Neural progenitor cell (in vitro differentiated cells): Measurements from ENCODE around the gene ESPNL. TPM values are rescaled to one million over a fixed set of nuclear protein-coding genes. Genes with fewer than 3 reads are reported as not detected.
A peak's percentile ranks its signal among the peaks of the same experiment; 100 is the strongest.

Experiments used
- DNase-seq: peaks from one replicate; pipeline ENCODE4 v3.0.0-alpha.2; 2016; ENCODE audit warnings: low spot score
- H2AFZ ChIP-seq: fragments of 200-600 bp; sonication (generic); replicated peaks from 2 replicates; pipeline ENCODE4 v1.6.1; 2016; ENCODE audit warnings: antibody characterized with exemption
- H3F3A ChIP-seq: fragments of 200-600 bp; sonication (generic); 2 replicates; pipeline ENCODE4 v1.6.1; 2016; ENCODE audit warnings: antibody characterized with exemption, low read depth
- H3K27ac ChIP-seq: fragments of 200-600 bp; sonication (generic); 2 replicates; pipeline ENCODE4 v1.5.1; 2016; ENCODE audit warnings: mild to moderate bottlenecking
- H3K27me3 ChIP-seq: fragments of 200-600 bp; sonication (generic); 2 replicates; pipeline ENCODE4 v1.6.1; 2016; ENCODE audit warnings: mild to moderate bottlenecking, moderate library complexity
- H3K36me3 ChIP-seq: fragments of 200-600 bp; sonication (generic); 2 replicates; pipeline ENCODE4 v1.5.1; 2016
- H3K4me1 ChIP-seq: fragments of 200-600 bp; sonication (generic); 2 replicates; pipeline ENCODE4 v1.6.1; 2016; ENCODE audit warnings: mixed run types
- H3K4me2 ChIP-seq: fragments of 200-600 bp; sonication (generic); 2 replicates; pipeline ENCODE4 v1.6.1; 2016
- H3K4me3 ChIP-seq: fragments of 200-600 bp; sonication (generic); 2 replicates; pipeline ENCODE4 v1.5.1; 2016
- H3K79me2 ChIP-seq: fragments of 200-600 bp; sonication (generic); 2 replicates; pipeline ENCODE4 v1.6.1; 2016; ENCODE audit warnings: low read depth
- H3K9ac ChIP-seq: fragments of 200-600 bp; sonication (generic); 2 replicates; pipeline ENCODE4 v1.6.1; 2016
- H3K9me3 ChIP-seq: fragments of 200-600 bp; sonication (generic); 2 replicates; pipeline ENCODE4 v1.5.1; 2016; ENCODE audit warnings: low read depth
- H4K20me1 ChIP-seq: fragments of 200-600 bp; sonication (generic); 2 replicates; pipeline ENCODE4 v1.6.1; 2016; ENCODE audit warnings: low read depth
- H3K27ac Mint-ChIP-seq: 3 replicates; pipeline ENCODE4 v1.8.0; 2021; ENCODE audit warnings: mixed read lengths
- H3K27me3 Mint-ChIP-seq: 2 replicates; pipeline ENCODE4 v1.8.0; 2022; ENCODE audit warnings: low read depth, mild to moderate bottlenecking, inconsistent platforms, moderate library complexity, mixed read lengths; ENCODE audit not compliant: insufficient read depth
- H3K36me3 Mint-ChIP-seq: 3 replicates; pipeline ENCODE4 v1.8.0; 2021; ENCODE audit warnings: mixed read lengths
- H3K4me1 Mint-ChIP-seq: 3 replicates; pipeline ENCODE4 v1.8.0; 2021; ENCODE audit warnings: mixed read lengths
- H3K4me3 Mint-ChIP-seq: 3 replicates; pipeline ENCODE4 v1.8.0; 2021; ENCODE audit warnings: mild to moderate bottlenecking, moderate library complexity, mixed read lengths
- H3K9me3 Mint-ChIP-seq: 3 replicates; pipeline ENCODE4 v1.8.0; 2020; ENCODE audit warnings: mixed read lengths
- EZH2 ChIP-seq: fragments of 200-600 bp; sonication (generic); IDR thresholded peaks from 2 replicates; pipeline ENCODE4 v1.6.1; 2017; ENCODE audit warnings: antibody characterized with exemption, mild to moderate bottlenecking, moderate library complexity
- EZH2phosphoT487 ChIP-seq: fragments of 200-600 bp; sonication (generic); IDR thresholded peaks from 2 replicates; pipeline ENCODE4 v1.6.1; 2017; ENCODE audit warnings: antibody characterized with exemption
- total RNA-seq: library from RNA; depleted of rRNA; stranded (reverse); fragments of >200 nt; gene quantifications from 2 replicates; pipeline ENCODE4 v1.2.3, GENCODE V29; 2015; ENCODE audit warnings: low replicate concordance
- TF ChIP-seq, protein P1 (sequence below): fragments of 200-600 bp; sonication (generic); IDR thresholded peaks from 2 replicates; pipeline ENCODE4 v1.5.1; 2017; ENCODE audit warnings: antibody characterized with exemption, mild to moderate bottlenecking

The ESPNL gene
- total RNA-seq, 1 donor from 2014 or later: 0.58 TPM

DNA sequence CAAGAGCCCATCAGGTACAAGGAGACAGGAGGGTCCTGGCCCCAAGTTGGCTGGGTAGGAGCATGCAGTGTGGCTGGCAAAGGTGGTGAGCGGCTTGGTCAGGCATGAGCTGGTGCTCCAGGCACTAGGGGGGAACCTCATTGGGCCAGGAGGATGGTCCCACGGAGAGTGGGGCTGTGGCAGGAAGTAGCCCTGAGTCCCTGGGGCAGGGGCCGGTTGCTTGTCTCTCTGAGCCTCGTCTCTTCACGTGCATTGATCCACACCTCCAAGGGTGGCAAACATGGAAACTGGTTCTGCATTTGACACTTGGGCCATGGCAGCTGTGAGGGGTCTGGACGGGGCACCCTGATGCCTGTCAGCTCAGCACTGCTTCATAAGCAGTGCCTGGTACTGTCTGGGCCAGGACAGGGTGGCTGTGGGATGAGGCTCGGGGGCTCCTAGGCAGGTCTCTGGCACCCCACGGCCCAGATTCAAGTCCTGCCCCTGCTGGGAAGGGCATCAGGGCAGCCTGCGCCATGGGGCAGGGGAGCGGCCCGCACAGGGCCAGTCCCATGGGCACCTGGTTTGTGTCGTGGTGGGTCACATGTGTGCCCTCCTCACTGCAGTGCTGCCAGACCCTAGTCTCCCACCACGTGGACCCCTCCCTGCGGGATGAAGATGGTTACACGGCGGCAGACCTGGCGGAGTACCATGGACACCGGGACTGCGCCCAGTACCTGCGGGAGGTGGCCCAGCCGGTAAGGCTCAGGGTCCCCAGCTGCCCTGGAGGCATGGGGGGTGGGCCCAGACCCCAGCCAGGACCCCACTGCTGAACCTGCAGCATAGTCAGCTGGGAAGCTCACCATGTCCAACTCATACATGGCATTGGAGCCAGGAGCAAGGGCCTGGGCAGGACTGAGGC lies 16.4 kb downstream of the ESPNL start:
- no peak for DNase-seq
- Histone ChIP-seq H3K9me3 (peaks cover 10% of the 10 kb centered on the region), H3F3A (no peaks in the 10 kb centered on the region), H3K27me3 (peaks cover 14% of the 10 kb centered on the region), H4K20me1 (no peaks in the 10 kb centered on the region), H3K9ac (no peak overlapping the region), H3K79me2 (no peaks in the 10 kb centered on the region), H3K4me3 (no peak overlapping the region), H2AFZ (no peak overlapping the region), H3K4me1 (peaks cover 7% of the 10 kb centered on the region), H3K4me2 (no peak overlapping the region), H3K27ac (no peak overlapping the region), H3K36me3 (no peaks in the 10 kb centered on the region)
- Mint-ChIP-seq H3K36me3 (no peaks in the 10 kb centered on the region), H3K9me3 (peaks cover 21% of the 10 kb centered on the region), H3K4me1 (no peaks in the 10 kb centered on the region), H3K4me3 (no peak overlapping the region), H3K27me3 (peaks cover 13% of the 10 kb centered on the region), H3K27ac (no peak overlapping the region)
- TF ChIP-seq, protein P1, sequence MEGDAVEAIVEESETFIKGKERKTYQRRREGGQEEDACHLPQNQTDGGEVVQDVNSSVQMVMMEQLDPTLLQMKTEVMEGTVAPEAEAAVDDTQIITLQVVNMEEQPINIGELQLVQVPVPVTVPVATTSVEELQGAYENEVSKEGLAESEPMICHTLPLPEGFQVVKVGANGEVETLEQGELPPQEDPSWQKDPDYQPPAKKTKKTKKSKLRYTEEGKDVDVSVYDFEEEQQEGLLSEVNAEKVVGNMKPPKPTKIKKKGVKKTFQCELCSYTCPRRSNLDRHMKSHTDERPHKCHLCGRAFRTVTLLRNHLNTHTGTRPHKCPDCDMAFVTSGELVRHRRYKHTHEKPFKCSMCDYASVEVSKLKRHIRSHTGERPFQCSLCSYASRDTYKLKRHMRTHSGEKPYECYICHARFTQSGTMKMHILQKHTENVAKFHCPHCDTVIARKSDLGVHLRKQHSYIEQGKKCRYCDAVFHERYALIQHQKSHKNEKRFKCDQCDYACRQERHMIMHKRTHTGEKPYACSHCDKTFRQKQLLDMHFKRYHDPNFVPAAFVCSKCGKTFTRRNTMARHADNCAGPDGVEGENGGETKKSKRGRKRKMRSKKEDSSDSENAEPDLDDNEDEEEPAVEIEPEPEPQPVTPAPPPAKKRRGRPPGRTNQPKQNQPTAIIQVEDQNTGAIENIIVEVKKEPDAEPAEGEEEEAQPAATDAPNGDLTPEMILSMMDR: no peak
- TF ChIP-seq EZH2: no peak
- no peak for TF ChIP-seq EZH2phosphoT487

DNA sequence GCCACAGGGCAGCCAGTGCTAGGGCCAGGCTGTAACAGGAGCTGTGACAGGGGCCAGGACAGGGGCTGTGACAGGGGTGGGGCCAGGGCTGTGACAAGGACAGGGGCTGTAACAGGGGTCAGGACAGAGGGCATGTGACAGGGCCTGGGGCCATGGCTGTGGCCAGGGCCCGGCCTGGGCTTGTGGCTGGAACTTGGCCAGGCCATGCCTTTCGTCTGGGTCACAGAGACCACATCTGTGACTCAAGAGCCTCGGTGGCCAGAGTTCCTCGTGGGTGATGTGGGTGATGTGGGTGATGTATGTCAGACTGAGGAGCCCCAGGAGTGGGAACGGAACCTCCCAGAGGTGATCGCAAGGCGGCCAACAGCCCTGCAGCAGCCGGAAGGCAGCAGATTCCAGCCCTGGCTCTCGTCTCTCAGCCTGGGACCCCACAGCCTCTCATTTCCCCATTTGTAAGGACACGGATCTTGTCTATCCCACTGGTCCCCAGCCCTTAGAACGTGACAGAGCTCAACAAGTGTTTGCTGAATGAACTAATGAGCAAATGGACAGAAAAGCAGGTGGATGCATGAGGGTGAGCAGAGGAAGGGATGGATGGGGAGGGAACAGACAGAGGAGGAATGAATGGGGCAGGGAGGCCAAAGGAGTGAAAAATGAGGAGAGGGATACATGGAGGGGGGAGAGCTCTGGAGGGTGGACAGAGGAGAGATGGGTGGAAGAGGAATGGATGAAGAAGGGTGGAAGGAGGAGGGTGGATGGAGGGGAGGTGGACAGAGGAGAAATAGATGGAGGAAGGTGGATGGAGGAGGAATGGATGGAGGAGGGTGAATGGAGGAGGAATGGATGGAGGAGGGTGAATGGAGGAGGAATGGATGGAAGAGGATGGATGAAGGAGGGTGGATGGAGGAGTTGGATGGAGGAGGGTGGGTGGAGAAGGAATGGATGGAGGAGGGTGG lies 17.3 kb downstream of the ESPNL start:
- Mint-ChIP-seq H3K27me3 (peaks cover 13% of the 10 kb centered on the region), H3K36me3 (no peaks in the 10 kb centered on the region), H3K27ac (no peak overlapping the region), H3K4me1 (no peaks in the 10 kb centered on the region), H3K9me3 (peaks cover 14% of the 10 kb centered on the region), H3K4me3 (no peak overlapping the region)
- Histone ChIP-seq H3K9me3 (peaks cover 6% of the 10 kb centered on the region), H3K4me2 (no peak overlapping the region), H3F3A (no peaks in the 10 kb centered on the region), H4K20me1 (no peaks in the 10 kb centered on the region), H3K9ac (no peak overlapping the region), H3K4me3 (no peak overlapping the region), H3K79me2 (no peaks in the 10 kb centered on the region), H2AFZ (no peak overlapping the region), H3K4me1 (peaks cover 7% of the 10 kb centered on the region), H3K27me3 (peaks cover 14% of the 10 kb centered on the region), H3K36me3 (no peaks in the 10 kb centered on the region), H3K27ac (no peak overlapping the region)
- no peak for DNase-seq
- TF ChIP-seq EZH2phosphoT487 (no peak), EZH2 (no peak)
- TF ChIP-seq, protein P1: no peak

DNA sequence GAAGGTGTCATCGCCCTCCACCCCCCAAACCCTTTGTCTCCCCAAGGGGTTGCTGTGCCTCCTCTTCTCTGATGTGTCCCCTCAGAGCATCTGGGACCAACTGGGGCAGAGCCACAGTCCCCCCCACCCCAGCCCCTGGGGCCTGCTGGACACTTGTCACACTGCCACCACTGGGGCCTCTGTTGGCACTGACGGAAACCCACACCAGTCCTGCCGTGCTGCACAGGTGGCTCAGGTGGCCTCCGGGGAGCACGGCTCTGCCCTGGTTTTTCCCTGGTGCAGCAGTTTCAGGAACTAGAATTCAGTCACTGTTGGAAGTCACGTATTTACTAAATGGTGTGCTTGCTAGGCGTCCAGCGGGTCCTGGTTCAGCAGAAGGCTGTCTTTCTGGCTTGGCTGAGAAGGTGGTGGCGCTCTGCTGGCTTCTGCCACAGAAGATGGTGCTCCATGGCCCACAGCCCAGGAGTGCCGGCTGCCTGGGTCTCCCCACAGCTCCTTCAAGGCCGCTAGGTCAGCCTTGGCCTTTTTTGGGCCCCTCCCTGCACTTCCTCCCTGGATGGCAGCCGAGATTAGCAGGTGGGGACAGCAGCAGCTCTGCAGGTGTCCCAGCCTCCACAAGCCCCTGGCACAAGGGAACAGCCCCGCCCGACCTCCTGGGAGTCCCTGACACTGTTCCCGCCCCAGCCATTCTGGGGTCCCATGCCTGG lies 19.8 kb downstream of the ESPNL start:
- H3K9ac ChIP-seq: no peak overlapping the region
- Mint-ChIP-seq H3K4me1 (no peaks in the 10 kb centered on the region), H3K27ac (no peak overlapping the region), H3K4me3 (no peak overlapping the region), H3K27me3 (peaks cover 10% of the 10 kb centered on the region), H3K36me3 (no peaks in the 10 kb centered on the region), H3K9me3 (peaks cover 4% of the 10 kb centered on the region)
- peak overlapping the region; percentile 31 for H3K4me2 ChIP-seq
- no peaks in the 10 kb centered on the region for H3K79me2 ChIP-seq
- no peak overlapping the region for H3K4me3 ChIP-seq
- DNase-seq: no peak
- no peaks in the 10 kb centered on the region for H3F3A ChIP-seq
- TF ChIP-seq EZH2phosphoT487 (no peak), EZH2 (no peak)
- TF ChIP-seq, protein P1: no peak
- H3K4me1 ChIP-seq: peaks cover 7% of the 10 kb centered on the region
- H3K27ac ChIP-seq: no peak overlapping the region
- no peaks in the 10 kb centered on the region for H3K36me3 ChIP-seq
- H2AFZ ChIP-seq: peak overlapping the region; percentile 42
- H3K27me3 ChIP-seq: peaks cover 14% of the 10 kb centered on the region
- H3K9me3 ChIP-seq: no peaks in the 10 kb centered on the region
- no peaks in the 10 kb centered on the region for H4K20me1 ChIP-seq
